Measurements from ENCODE around the gene TLE3. TPM values are rescaled to one million over a fixed set of nuclear protein-coding genes. Genes with fewer than 3 reads are reported as not detected.

Gene TLE3
- total RNA-seq, 4 donors from 2014 or later = 4.6 to 35.3 (median 13.3) TPM

GRCh38 chr15:70111203-70112073, 13.7 kb upstream of the TLE3 start:
- no peaks in the 10 kb centered on the region for H3K9me3 ChIP-seq
- ATAC-seq (peak; percentile 85 to 95), DNase-seq (peak in 1 of 2 donors; percentile 52)
- intact Hi-C loops (cut with DNase I; ENCODE audit: low total_unique reads) (loop anchor here (1.0 kb wide), 1 partner anchor 10 kb away; no protein-coding TSS in a partner anchor), in situ Hi-C loops (cut with MboI; ENCODE audit: low sequenced_read_pairs in 4 of 4) (no loop called here)
- H3K27me3 ChIP-seq = no peaks in the 10 kb centered on the region
- H3K27ac ChIP-seq = peak overlapping the region; percentile 68 to 89 (median 78)
- H3K4me3 ChIP-seq = peak overlapping the region in 3 of 4 donors; percentile 18 to 34 (median 31)
- H3K4me1 ChIP-seq = peaks cover 12 to 13% of the 10 kb centered on the region in 2 donors
- no peaks in the 10 kb centered on the region for H3K36me3 ChIP-seq
- TF ChIP-seq POLR2A (IDR thresholded peaks at IDR 0.05) = no peak
- TF ChIP-seq, protein P1, sequence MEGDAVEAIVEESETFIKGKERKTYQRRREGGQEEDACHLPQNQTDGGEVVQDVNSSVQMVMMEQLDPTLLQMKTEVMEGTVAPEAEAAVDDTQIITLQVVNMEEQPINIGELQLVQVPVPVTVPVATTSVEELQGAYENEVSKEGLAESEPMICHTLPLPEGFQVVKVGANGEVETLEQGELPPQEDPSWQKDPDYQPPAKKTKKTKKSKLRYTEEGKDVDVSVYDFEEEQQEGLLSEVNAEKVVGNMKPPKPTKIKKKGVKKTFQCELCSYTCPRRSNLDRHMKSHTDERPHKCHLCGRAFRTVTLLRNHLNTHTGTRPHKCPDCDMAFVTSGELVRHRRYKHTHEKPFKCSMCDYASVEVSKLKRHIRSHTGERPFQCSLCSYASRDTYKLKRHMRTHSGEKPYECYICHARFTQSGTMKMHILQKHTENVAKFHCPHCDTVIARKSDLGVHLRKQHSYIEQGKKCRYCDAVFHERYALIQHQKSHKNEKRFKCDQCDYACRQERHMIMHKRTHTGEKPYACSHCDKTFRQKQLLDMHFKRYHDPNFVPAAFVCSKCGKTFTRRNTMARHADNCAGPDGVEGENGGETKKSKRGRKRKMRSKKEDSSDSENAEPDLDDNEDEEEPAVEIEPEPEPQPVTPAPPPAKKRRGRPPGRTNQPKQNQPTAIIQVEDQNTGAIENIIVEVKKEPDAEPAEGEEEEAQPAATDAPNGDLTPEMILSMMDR (IDR thresholded peaks at IDR 0.05 in 4 of 5, conservative IDR thresholded peaks at IDR 0.05 in 1 of 5) = no peak

DNA sequence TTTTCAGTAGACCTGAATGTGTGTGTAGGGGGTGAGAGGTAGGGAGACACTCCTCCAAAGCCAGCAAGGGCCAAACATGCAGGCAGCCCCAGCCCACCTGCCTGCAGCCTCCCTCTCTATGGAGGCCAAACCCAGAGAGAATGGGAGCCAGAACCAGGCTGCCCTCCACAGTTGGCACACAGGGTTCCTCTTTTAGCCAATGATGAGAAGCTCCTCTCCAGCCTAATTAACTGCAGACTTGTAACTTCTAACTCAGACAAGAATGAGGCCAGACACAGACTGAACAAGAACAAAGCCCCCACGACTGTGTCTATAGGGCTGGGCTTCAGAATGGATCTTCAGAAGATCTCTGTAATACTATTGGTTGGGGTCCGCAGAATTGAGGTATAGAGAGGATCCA, 12.3 kb upstream of the TLE3 start:
- intact Hi-C loops (cut with DNase I; ENCODE audit: low total_unique reads) = no loop called here
- in situ Hi-C loops (cut with MboI; ENCODE audit: low sequenced_read_pairs in 4 of 4) = no loop called here
- no peak overlapping the region for H3K27ac ChIP-seq

GRCh38 chr15:70109531-70109930, 11.8 kb upstream of the TLE3 start:
- H3K27me3 ChIP-seq = no peaks in the 10 kb centered on the region
- no peak overlapping the region for H3K4me3 ChIP-seq
- H3K9me3 ChIP-seq = no peaks in the 10 kb centered on the region
- intact Hi-C loops (cut with DNase I; ENCODE audit: low total_unique reads) (no loop called here), in situ Hi-C loops (cut with MboI; ENCODE audit: low sequenced_read_pairs in 4 of 4) (no loop called here)
- H3K27ac ChIP-seq = no peak overlapping the region
- no peaks in the 10 kb centered on the region for H3K36me3 ChIP-seq
- DNase-seq (no peak), ATAC-seq (no peak)
- peaks cover 12 to 13% of the 10 kb centered on the region in 2 donors for H3K4me1 ChIP-seq
- TF ChIP-seq, protein P1 (IDR thresholded peaks at IDR 0.05 in 4 of 5, conservative IDR thresholded peaks at IDR 0.05 in 1 of 5) = no peak
- no peak for TF ChIP-seq POLR2A (IDR thresholded peaks at IDR 0.05)

More for the DNA sequence above, 12.3 kb upstream of the TLE3 start:
- no peak overlapping the region for H3K4me3 ChIP-seq
- no peaks in the 10 kb centered on the region for H3K9me3 ChIP-seq
- ATAC-seq (no peak), DNase-seq (no peak)
- no peaks in the 10 kb centered on the region for H3K27me3 ChIP-seq
- peaks cover 12 to 13% of the 10 kb centered on the region in 2 donors for H3K4me1 ChIP-seq
- TF ChIP-seq POLR2A (IDR thresholded peaks at IDR 0.05) = no peak
- TF ChIP-seq, protein P1 (IDR thresholded peaks at IDR 0.05 in 4 of 5, conservative IDR thresholded peaks at IDR 0.05 in 1 of 5) = no peak
- no peaks in the 10 kb centered on the region for H3K36me3 ChIP-seq

GRCh38 chr15:70103880-70104626, 6.3 kb upstream of the TLE3 start:
- Histone ChIP-seq H3K36me3 (no peaks in the 10 kb centered on the region), H3K27ac (no peak overlapping the region), H3K4me1 (peaks cover 23% of the 10 kb centered on the region in 2 donors), H3K4me3 (no peak overlapping the region), H3K27me3 (no peaks in the 10 kb centered on the region), H3K9me3 (no peaks in the 10 kb centered on the region)
- in situ Hi-C loops (cut with MboI; ENCODE audit: low sequenced_read_pairs in 4 of 4) = no loop called here
- ATAC-seq = no peak
- no peak for DNase-seq
- TF ChIP-seq POLR2A (IDR thresholded peaks at IDR 0.05) = no peak
- TF ChIP-seq, protein P1 (IDR thresholded peaks at IDR 0.05 in 4 of 5, conservative IDR thresholded peaks at IDR 0.05 in 1 of 5) = no peak
- intact Hi-C loops (cut with DNase I; ENCODE audit: low total_unique reads) = no loop called here

Data from gastrocnemius medialis (tissue), 4 donors.